NB4 (cell line): ENCODE results near the gene ADCY3.
A peak's percentile ranks its signal among the peaks of the same experiment; 100 is the strongest.

Experiments
- DNase-seq: peaks from one replicate; pipeline ENCODE4 v3.0.0; 2010; ENCODE audit warnings: low read depth
- H3K4me3 ChIP-seq: one replicate; pipeline ENCODE4 v1.5.1; 2011; ENCODE audit warnings: mild to moderate bottlenecking, low read depth, low read length, moderate library complexity
- CTCF ChIP-seq: IDR thresholded peaks from one replicate; pipeline ENCODE4 v1.5.1; 2012; ENCODE audit warnings: low read depth, low read length
- MYC ChIP-seq: IDR thresholded peaks from 2 replicates; pipeline ENCODE4 v1.6.1; 2011; ENCODE audit warnings: low read depth, low read length
- POLR2A ChIP-seq: IDR thresholded peaks from 2 replicates; pipeline ENCODE4 v1.6.1; 2011; ENCODE audit warnings: mild to moderate bottlenecking; ENCODE audit not compliant: insufficient read length; ENCODE audit errors: extremely low read depth
- TF ChIP-seq, protein P1 (sequence below): IDR thresholded peaks from 2 replicates; pipeline ENCODE4 v1.6.1; 2011; ENCODE audit warnings: low read depth, low read length

ADCY3 gene

DNA sequence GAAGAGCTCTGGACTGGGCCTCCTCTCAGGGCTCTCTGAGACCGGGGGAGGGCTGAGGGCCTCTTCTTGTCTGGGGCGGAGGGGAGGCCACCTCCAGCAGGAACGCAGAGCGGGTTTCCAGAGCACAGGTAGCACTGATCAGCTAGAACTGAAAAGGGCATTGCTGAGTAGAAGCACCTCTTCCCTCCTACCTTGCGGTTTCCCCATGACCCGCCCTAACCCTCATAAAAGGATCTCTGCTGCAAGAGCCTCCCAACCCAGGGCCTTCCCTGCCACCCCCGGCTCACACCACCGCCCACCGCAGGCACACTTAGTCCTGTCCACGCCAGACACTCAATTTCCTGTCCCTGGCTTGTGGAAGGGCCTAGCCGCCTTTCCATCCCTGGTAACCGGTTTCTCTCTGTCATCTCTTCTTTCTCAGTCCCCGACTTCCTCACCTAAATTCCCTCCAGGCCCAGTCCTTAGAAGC lies 966 bp downstream of the ADCY3 start:
- TF ChIP-seq CTCF (no peak), MYC (no peak), POLR2A (no peak)
- TF ChIP-seq, protein P1, sequence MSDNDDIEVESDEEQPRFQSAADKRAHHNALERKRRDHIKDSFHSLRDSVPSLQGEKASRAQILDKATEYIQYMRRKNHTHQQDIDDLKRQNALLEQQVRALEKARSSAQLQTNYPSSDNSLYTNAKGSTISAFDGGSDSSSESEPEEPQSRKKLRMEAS = no peak
- no peak overlapping the region for H3K4me3 ChIP-seq
- DNase-seq = peak; percentile 59

- no peak overlapping the region for H3K4me3 ChIP-seq
- no peak for DNase-seq
- TF ChIP-seq, protein P1 = no peak
- TF ChIP-seq CTCF (no peak), POLR2A (no peak), MYC (no peak)
These were observed 1.6 kb downstream of the ADCY3 start for GRCh38 chr2:24918326-24919036.

- TF ChIP-seq, protein P1 = no peak
- TF ChIP-seq CTCF (no peak), POLR2A (no peak), MYC (no peak)
- DNase-seq = no peak
- H3K4me3 ChIP-seq = no peak overlapping the region
These were observed 2.2 kb downstream of the ADCY3 start for GRCh38 chr2:24917731-24918325.

DNA sequence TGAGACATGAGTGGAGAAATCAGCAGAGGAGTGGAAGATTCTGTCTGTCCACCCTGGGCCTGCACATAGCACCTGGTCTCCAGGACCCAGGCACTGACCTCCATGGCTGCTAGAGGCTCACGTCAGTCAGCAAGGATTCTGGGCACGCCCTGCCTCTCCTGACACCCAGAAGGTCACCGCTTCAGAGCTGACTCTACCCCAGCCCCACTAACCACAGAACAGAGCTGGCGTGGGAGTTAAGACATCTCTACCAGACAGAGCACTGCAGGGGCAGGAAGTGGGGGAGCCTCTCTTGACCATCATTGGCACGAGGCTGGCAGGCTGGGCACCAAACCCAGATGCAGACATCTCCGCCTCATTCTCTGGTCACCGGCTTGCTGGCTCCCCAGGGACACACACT lies 3.0 kb downstream of the ADCY3 start:
- DNase-seq = peak; percentile 85
- TF ChIP-seq, protein P1 = peak; percentile 67
- peak; percentile 56; the same call in 1 of the 2 replicates for TF ChIP-seq MYC
- no peak for TF ChIP-seq POLR2A
- no peak overlapping the region for H3K4me3 ChIP-seq

DNA sequence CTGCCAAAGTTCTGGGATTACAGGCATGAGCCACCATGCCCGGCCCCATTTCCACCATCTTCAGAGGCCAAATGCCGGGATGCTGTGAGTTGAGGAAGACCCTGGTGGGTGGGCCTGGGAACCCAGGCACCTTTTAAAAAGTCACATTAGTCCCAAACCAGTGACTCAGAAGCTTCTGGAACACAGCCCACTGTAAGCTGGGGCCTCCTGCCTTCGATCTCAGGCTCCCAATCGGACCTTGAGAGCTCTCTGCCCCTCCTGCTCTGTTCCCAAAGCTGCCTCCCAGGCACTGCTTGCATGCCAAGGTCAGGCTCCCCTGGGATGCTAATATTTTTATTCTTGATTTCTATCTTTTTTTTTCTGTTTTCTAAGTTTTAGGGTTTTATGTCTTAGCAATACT lies 4.2 kb downstream of the ADCY3 start:
- H3K4me3 ChIP-seq = no peak overlapping the region
- TF ChIP-seq POLR2A (no peak), MYC (no peak), CTCF (no peak)
- TF ChIP-seq, protein P1 = no peak
- no peak for DNase-seq

- TF ChIP-seq POLR2A = no peak
- no peak for TF ChIP-seq MYC
- TF ChIP-seq, protein P1 = no peak
- no peak for TF ChIP-seq CTCF
- H3K4me3 ChIP-seq = no peak overlapping the region
- no peak for DNase-seq
These were observed 4.9 kb downstream of the ADCY3 start for GRCh38 chr2:24915175-24915574.
